ENCODE results near the gene C1orf226. TPM values are rescaled to one million over a fixed set of nuclear protein-coding genes. Genes with fewer than 3 reads are reported as not detected.
A peak's percentile ranks its signal among the peaks of the same experiment; 100 is the strongest.

Gene C1orf226
- total RNA-seq, 1 donor from 2014 or later, result 2.7 TPM

GRCh38 chr1:162397943-162398560, 16.5 kb downstream of the C1orf226 start:
- TF ChIP-seq CTCF (IDR thresholded peaks at IDR 0.05), result no peak
- Mint-ChIP-seq H3K4me3 (ENCODE audit: unreplicated experiment) (no peak overlapping the region), H3K36me3 (ENCODE audit: unreplicated experiment) (no peaks in the 10 kb centered on the region), H3K27me3 (ENCODE audit: unreplicated experiment) (peaks cover 46% of the 10 kb centered on the region), H3K27ac (ENCODE audit: unreplicated experiment) (no peak overlapping the region), H3K4me1 (ENCODE audit: unreplicated experiment) (peaks cover 13% of the 10 kb centered on the region), H3K9me3 (ENCODE audit: unreplicated experiment) (no peaks in the 10 kb centered on the region)
- peak; percentile 46 for DNase-seq (ENCODE audit: extremely low spot score, unreplicated experiment)

- Mint-ChIP-seq H3K27me3 (ENCODE audit: unreplicated experiment) (peaks cover 42% of the 10 kb centered on the region), H3K27ac (ENCODE audit: unreplicated experiment) (no peak overlapping the region), H3K4me1 (ENCODE audit: unreplicated experiment) (peaks cover 13% of the 10 kb centered on the region), H3K36me3 (ENCODE audit: unreplicated experiment) (no peaks in the 10 kb centered on the region), H3K9me3 (ENCODE audit: unreplicated experiment) (no peaks in the 10 kb centered on the region), H3K4me3 (ENCODE audit: unreplicated experiment) (no peak overlapping the region)
- DNase-seq (ENCODE audit: extremely low spot score, unreplicated experiment), result peak; percentile 36
- no peak for TF ChIP-seq CTCF (IDR thresholded peaks at IDR 0.05)
These were observed 17.6 kb downstream of the C1orf226 start for GRCh38 chr1:162398999-162399580.

DNA sequence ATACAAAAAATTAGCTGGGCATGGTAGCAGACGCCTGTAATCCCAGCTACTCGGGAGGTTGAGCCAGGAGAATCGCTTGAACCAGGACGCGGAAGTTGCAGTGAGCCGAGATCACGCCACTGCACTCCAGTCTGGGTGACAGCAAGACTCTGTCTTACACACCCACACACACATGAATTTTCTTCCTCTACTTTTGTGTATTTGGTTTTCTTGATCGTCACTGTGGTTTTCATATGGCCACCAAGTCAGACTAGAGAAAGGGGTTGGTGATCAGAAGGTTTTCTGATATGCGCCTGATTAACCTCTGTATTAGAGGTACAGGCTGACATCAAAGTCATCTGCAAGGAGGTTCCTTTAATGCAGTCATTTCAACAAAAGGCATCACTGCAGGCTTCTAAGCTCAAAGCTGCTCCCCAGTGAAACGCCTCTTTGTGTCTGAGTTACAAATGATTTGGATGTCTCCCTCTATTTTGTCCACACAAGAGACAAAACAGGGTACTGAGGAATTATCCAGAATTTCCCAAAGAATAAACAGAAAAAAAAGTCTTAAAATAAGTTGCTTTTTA, 19.3 kb downstream of the C1orf226 start:
- no peaks in the 10 kb centered on the region for H3K36me3 Mint-ChIP-seq (ENCODE audit: unreplicated experiment)
- peaks cover 14% of the 10 kb centered on the region for H3K4me1 Mint-ChIP-seq (ENCODE audit: unreplicated experiment)
- DNase-seq (ENCODE audit: extremely low spot score, unreplicated experiment), result peak; percentile 8
- peaks cover 35% of the 10 kb centered on the region for H3K27me3 Mint-ChIP-seq (ENCODE audit: unreplicated experiment)
- H3K4me3 Mint-ChIP-seq (ENCODE audit: unreplicated experiment), result no peak overlapping the region
- TF ChIP-seq CTCF (IDR thresholded peaks at IDR 0.05), result no peak
- H3K27ac Mint-ChIP-seq (ENCODE audit: unreplicated experiment), result no peak overlapping the region
- no peaks in the 10 kb centered on the region for H3K9me3 Mint-ChIP-seq (ENCODE audit: unreplicated experiment)

DNA sequence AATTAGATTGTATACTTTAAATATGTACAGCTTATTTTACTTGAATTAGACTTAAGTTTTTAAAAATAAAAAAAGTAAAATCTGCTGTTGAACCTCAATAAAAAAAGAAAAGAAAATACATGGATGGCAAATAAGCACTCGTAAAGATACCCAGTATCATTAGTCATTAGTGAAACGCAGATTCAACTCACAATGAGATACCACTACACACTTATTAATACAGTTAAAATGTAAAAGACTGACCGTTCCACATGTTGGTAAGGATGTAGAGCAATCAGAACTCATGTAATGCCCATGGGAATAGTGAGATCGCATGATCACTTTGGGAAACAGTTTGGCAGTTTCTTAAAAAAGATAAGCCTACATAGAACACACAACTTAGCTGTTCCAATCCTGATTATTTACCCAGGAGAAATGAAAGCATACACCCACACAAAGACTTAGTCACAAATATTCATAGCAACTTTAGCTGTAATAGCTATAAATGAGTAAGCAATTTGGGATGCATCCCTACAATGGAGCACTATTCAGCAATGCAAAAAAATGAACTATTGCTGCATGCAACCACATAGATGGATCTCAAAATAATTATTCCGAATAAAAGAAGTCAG, 23.1 kb downstream of the C1orf226 start:
- Mint-ChIP-seq H3K9me3 (ENCODE audit: unreplicated experiment) (no peaks in the 10 kb centered on the region), H3K36me3 (ENCODE audit: unreplicated experiment) (no peaks in the 10 kb centered on the region), H3K4me1 (ENCODE audit: unreplicated experiment) (peaks cover 8% of the 10 kb centered on the region), H3K27me3 (ENCODE audit: unreplicated experiment) (peaks cover 2% of the 10 kb centered on the region), H3K27ac (ENCODE audit: unreplicated experiment) (no peak overlapping the region), H3K4me3 (ENCODE audit: unreplicated experiment) (no peak overlapping the region)
- no peak for TF ChIP-seq CTCF (IDR thresholded peaks at IDR 0.05)
- DNase-seq (ENCODE audit: extremely low spot score, unreplicated experiment), result no peak

DNA sequence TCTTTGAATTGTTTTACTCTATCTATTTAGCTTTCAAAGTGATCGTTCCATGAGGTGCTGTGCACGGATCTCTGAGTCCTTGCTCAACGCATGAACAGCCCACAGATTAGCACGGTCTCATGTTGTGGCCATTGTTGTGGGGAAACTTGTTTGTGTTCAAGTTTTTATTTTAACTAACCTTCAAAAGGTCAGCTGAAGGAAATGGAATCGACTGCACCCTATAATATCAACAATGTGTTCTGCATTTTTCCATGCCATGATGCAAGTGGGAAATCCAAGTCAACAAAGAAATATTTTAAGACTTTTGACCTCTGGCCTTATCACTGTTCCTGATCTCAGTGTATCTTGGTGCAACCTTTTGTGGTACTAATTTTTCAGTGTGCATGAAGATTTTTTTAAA, 24.3 kb downstream of the C1orf226 start:
- peaks cover 8% of the 10 kb centered on the region for H3K4me1 Mint-ChIP-seq (ENCODE audit: unreplicated experiment)
- no peaks in the 10 kb centered on the region for H3K36me3 Mint-ChIP-seq (ENCODE audit: unreplicated experiment)
- no peak overlapping the region for H3K4me3 Mint-ChIP-seq (ENCODE audit: unreplicated experiment)
- no peak for DNase-seq (ENCODE audit: extremely low spot score, unreplicated experiment)
- H3K27me3 Mint-ChIP-seq (ENCODE audit: unreplicated experiment), result peaks cover 2% of the 10 kb centered on the region
- no peak for TF ChIP-seq CTCF (IDR thresholded peaks at IDR 0.05)
- H3K27ac Mint-ChIP-seq (ENCODE audit: unreplicated experiment), result no peak overlapping the region
- H3K9me3 Mint-ChIP-seq (ENCODE audit: unreplicated experiment), result no peaks in the 10 kb centered on the region

Measured in osteocyte (in vitro differentiated cells).